IPS-15b (cell line): ENCODE results near the gene MRAP.

Experiments used
- H3K27me3 ChIP-seq: one replicate; pipeline ENCODE4 v1.6.1; 2013; ENCODE audit warnings: low read length; ENCODE audit not compliant: control insufficient read depth, insufficient read depth
- H3K36me3 ChIP-seq: one replicate; pipeline ENCODE4 v1.6.1; 2013; ENCODE audit warnings: low read length; ENCODE audit not compliant: control insufficient read depth, insufficient read depth
- H3K4me1 ChIP-seq: one replicate; pipeline ENCODE4 v1.6.1; 2013; ENCODE audit warnings: mild to moderate bottlenecking, low read length; ENCODE audit not compliant: control insufficient read depth, insufficient read depth
- H3K4me3 ChIP-seq: one replicate; pipeline ENCODE4 v1.5.1; 2013; ENCODE audit warnings: low read depth, low read length
- H3K9ac ChIP-seq: one replicate; pipeline ENCODE4 v1.6.1; 2013; ENCODE audit warnings: low read depth, mild to moderate bottlenecking, low read length
- H3K9me3 ChIP-seq: one replicate; pipeline ENCODE4 v1.6.1; 2013; ENCODE audit warnings: mild to moderate bottlenecking, low read length; ENCODE audit not compliant: control insufficient read depth, insufficient read depth

The MRAP gene

GRCh38 chr21:32338209-32338921 is 39.7 kb downstream of the MRAP start:
- no peaks in the 10 kb centered on the region for H3K27me3 ChIP-seq
- H3K9me3 ChIP-seq = no peaks in the 10 kb centered on the region
- no peaks in the 10 kb centered on the region for H3K4me1 ChIP-seq
- H3K9ac ChIP-seq = no peak overlapping the region
- peaks cover 68% of the 10 kb centered on the region for H3K36me3 ChIP-seq
- H3K4me3 ChIP-seq = no peak overlapping the region

GRCh38 chr21:32340863-32341848 is 42.5 kb downstream of the MRAP start:
- H3K4me1 ChIP-seq = no peaks in the 10 kb centered on the region
- no peaks in the 10 kb centered on the region for H3K27me3 ChIP-seq
- H3K36me3 ChIP-seq = peaks cover 60% of the 10 kb centered on the region
- no peaks in the 10 kb centered on the region for H3K9me3 ChIP-seq
- no peak overlapping the region for H3K9ac ChIP-seq
- no peak overlapping the region for H3K4me3 ChIP-seq

GRCh38 chr21:32346951-32347350 is 48.3 kb downstream of the MRAP start:
- Histone ChIP-seq H3K36me3 (peaks cover 76% of the 10 kb centered on the region), H3K4me3 (no peak overlapping the region), H3K9ac (no peak overlapping the region), H3K4me1 (no peaks in the 10 kb centered on the region), H3K27me3 (no peaks in the 10 kb centered on the region), H3K9me3 (no peaks in the 10 kb centered on the region)

- H3K4me1 ChIP-seq = no peaks in the 10 kb centered on the region
- H3K9ac ChIP-seq = no peak overlapping the region
- no peaks in the 10 kb centered on the region for H3K9me3 ChIP-seq
- H3K27me3 ChIP-seq = no peaks in the 10 kb centered on the region
- H3K4me3 ChIP-seq = no peak overlapping the region
- H3K36me3 ChIP-seq = peaks cover 78% of the 10 kb centered on the region
Observed at GRCh38 chr21:32347351-32347750, 48.7 kb downstream of the MRAP start.

GRCh38 chr21:32347977-32348376 is 49.3 kb downstream of the MRAP start:
- no peak overlapping the region for H3K4me3 ChIP-seq
- H3K4me1 ChIP-seq = no peaks in the 10 kb centered on the region
- no peak overlapping the region for H3K9ac ChIP-seq
- peaks cover 82% of the 10 kb centered on the region for H3K36me3 ChIP-seq
- H3K9me3 ChIP-seq = no peaks in the 10 kb centered on the region
- no peaks in the 10 kb centered on the region for H3K27me3 ChIP-seq

GRCh38 chr21:32348604-32349332 is 50.1 kb downstream of the MRAP start:
- H3K4me3 ChIP-seq = no peak overlapping the region

GRCh38 chr21:32349333-32349944 is 50.8 kb downstream of the MRAP start:
- Histone ChIP-seq H3K27me3 (no peaks in the 10 kb centered on the region), H3K4me3 (no peak overlapping the region), H3K36me3 (peaks cover 86% of the 10 kb centered on the region), H3K9ac (no peak overlapping the region), H3K4me1 (no peaks in the 10 kb centered on the region), H3K9me3 (no peaks in the 10 kb centered on the region)

More at GRCh38 chr21:32348604-32349332, 50.1 kb downstream of the MRAP start:
- H3K9ac ChIP-seq = no peak overlapping the region
- no peaks in the 10 kb centered on the region for H3K4me1 ChIP-seq
- H3K36me3 ChIP-seq = peaks cover 87% of the 10 kb centered on the region
- no peaks in the 10 kb centered on the region for H3K27me3 ChIP-seq
- no peaks in the 10 kb centered on the region for H3K9me3 ChIP-seq

- Histone ChIP-seq H3K4me3 (no peak overlapping the region), H3K9ac (no peak overlapping the region), H3K36me3 (peaks cover 89% of the 10 kb centered on the region), H3K9me3 (no peaks in the 10 kb centered on the region), H3K27me3 (no peaks in the 10 kb centered on the region), H3K4me1 (no peaks in the 10 kb centered on the region)
Observed at GRCh38 chr21:32350211-32350980, 51.7 kb downstream of the MRAP start.

- Histone ChIP-seq H3K9me3 (no peaks in the 10 kb centered on the region), H3K4me1 (no peaks in the 10 kb centered on the region), H3K4me3 (no peak overlapping the region), H3K36me3 (peaks cover 89% of the 10 kb centered on the region), H3K9ac (no peak overlapping the region), H3K27me3 (no peaks in the 10 kb centered on the region)
Observed at GRCh38 chr21:32350981-32351380, 52.3 kb downstream of the MRAP start.

- Histone ChIP-seq H3K36me3 (peaks cover 89% of the 10 kb centered on the region), H3K27me3 (no peaks in the 10 kb centered on the region), H3K9ac (no peak overlapping the region), H3K4me3 (no peak overlapping the region), H3K4me1 (no peaks in the 10 kb centered on the region), H3K9me3 (no peaks in the 10 kb centered on the region)
Observed at GRCh38 chr21:32351428-32351827, 52.8 kb downstream of the MRAP start.
